PC-3 (cell line): Measurements from ENCODE around the gene HMX3.

ENCODE experiments used
- EZH2 ChIP-seq: fragments of 300-600 bp; sonication (generic); IDR thresholded peaks from one replicate; pipeline ENCODE4 v1.6.1; 2017; ENCODE audit warnings: antibody characterized with exemption, mild to moderate bottlenecking, low read length; ENCODE audit not compliant: unreplicated experiment
- EZH2phosphoT487 ChIP-seq: fragments of 300-600 bp; sonication (generic); IDR thresholded peaks from 2 replicates; pipeline ENCODE4 v1.6.1; 2018; ENCODE audit warnings: mild to moderate bottlenecking, antibody characterized with exemption, low read length, borderline replicate concordance
- TF ChIP-seq, protein P1 (sequence below): fragments of 300-600 bp; sonication (generic); conservative IDR thresholded peaks from 2 replicates; pipeline ENCODE4 v1.5.1; 2017; ENCODE audit warnings: antibody characterized with exemption, low read depth, mild to moderate bottlenecking, low read length

DNA sequence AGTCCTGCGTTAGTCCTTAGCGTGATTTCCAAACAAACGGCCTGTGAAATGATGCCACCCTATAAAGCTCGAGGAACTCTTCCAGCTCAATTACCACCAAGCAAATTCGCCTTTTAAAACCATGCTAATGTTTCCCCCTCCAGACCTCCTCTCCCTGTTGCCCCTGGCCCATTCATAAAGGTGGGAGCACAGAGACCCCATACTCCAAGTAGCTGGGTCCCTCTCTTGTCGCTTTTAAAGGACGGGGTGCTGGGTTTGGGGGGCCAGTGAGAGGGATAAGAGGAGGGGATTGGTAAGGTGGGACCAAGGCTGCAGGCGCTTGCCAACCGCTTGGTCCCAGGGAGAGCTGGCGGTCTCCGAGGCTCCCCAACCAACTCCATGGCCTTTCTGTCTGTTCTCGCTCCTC lies 13.4 kb downstream of the HMX3 start:
- TF ChIP-seq, protein P1, sequence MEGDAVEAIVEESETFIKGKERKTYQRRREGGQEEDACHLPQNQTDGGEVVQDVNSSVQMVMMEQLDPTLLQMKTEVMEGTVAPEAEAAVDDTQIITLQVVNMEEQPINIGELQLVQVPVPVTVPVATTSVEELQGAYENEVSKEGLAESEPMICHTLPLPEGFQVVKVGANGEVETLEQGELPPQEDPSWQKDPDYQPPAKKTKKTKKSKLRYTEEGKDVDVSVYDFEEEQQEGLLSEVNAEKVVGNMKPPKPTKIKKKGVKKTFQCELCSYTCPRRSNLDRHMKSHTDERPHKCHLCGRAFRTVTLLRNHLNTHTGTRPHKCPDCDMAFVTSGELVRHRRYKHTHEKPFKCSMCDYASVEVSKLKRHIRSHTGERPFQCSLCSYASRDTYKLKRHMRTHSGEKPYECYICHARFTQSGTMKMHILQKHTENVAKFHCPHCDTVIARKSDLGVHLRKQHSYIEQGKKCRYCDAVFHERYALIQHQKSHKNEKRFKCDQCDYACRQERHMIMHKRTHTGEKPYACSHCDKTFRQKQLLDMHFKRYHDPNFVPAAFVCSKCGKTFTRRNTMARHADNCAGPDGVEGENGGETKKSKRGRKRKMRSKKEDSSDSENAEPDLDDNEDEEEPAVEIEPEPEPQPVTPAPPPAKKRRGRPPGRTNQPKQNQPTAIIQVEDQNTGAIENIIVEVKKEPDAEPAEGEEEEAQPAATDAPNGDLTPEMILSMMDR = no peak
- no peak for TF ChIP-seq EZH2
- TF ChIP-seq EZH2phosphoT487 = no peak
